SK-N-SH (cell line): ENCODE results near the gene P3H2.

Experiments used
- GABPA ChIP-seq: IDR thresholded peaks from 2 replicates; pipeline ENCODE4 v1.4.0; 2012; ENCODE audit warnings: low read depth, mild to moderate bottlenecking
- GATA2 ChIP-seq: sonication (generic); formaldehyde crosslinking; IDR thresholded peaks from 2 replicates; pipeline ENCODE4 v1.5.0; 2020; ENCODE audit warnings: mild to moderate bottlenecking, missing genetic modification reagents
- POLR2AphosphoS5 ChIP-seq: IDR thresholded peaks from 2 replicates; pipeline ENCODE4 v1.6.1; 2012; ENCODE audit warnings: low read depth, low read length
- RAD21 ChIP-seq: IDR thresholded peaks from 2 replicates; pipeline ENCODE4 v1.6.1; 2012; ENCODE audit warnings: mild to moderate bottlenecking, low read length
- RCOR1 ChIP-seq: fragments of 150-350 bp; IDR thresholded peaks from 2 replicates; pipeline ENCODE4 v1.6.1; 2017; ENCODE audit warnings: antibody characterized with exemption, low read length
- SIN3A ChIP-seq: IDR thresholded peaks from 2 replicates; pipeline ENCODE4 v1.6.1; 2012; ENCODE audit warnings: low read depth, mild to moderate bottlenecking, low read length, moderate library complexity, borderline replicate concordance
- SMC3 ChIP-seq: IDR thresholded peaks from 2 replicates; pipeline ENCODE4 v1.6.1; 2012; ENCODE audit warnings: low read depth, low read length, improper control_type of control experiment
- YY1 ChIP-seq: IDR thresholded peaks from 2 replicates; pipeline ENCODE4 v1.4.0; 2012; ENCODE audit warnings: low read depth, mild to moderate bottlenecking
- TF ChIP-seq, protein P1 (sequence below): fragments of 200-600 bp; sonication (generic); IDR thresholded peaks from 2 replicates; pipeline ENCODE4 v1.6.1; 2017; ENCODE audit warnings: antibody characterized with exemption, mild to moderate bottlenecking, moderate library complexity
- TF ChIP-seq, protein P2 (sequence below): IDR thresholded peaks from 2 replicates; pipeline ENCODE4 v1.4.0; 2012; ENCODE audit warnings: low read depth

DNA sequence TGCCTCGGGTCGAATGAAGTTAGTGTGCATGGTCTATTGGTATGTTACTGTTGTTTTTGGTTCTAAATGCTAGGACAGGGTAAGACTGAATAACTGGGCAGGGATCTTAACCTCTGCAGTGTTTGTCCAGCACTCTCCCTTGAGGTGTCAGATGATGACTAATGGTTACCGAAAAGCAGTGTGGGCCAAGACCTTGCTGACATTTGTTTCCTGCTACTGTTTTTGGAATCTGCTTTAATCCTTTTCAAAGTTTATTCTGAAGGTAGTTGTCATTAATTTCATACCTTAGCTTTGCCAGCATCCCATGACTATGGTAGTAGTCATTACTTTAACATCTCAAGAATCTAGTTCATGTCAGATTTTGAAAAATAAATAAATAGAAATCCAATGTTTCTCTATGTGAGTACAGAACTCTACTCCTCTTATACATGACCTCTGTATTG, 117.0 kb downstream of the P3H2 start:
- TF ChIP-seq, protein P1, sequence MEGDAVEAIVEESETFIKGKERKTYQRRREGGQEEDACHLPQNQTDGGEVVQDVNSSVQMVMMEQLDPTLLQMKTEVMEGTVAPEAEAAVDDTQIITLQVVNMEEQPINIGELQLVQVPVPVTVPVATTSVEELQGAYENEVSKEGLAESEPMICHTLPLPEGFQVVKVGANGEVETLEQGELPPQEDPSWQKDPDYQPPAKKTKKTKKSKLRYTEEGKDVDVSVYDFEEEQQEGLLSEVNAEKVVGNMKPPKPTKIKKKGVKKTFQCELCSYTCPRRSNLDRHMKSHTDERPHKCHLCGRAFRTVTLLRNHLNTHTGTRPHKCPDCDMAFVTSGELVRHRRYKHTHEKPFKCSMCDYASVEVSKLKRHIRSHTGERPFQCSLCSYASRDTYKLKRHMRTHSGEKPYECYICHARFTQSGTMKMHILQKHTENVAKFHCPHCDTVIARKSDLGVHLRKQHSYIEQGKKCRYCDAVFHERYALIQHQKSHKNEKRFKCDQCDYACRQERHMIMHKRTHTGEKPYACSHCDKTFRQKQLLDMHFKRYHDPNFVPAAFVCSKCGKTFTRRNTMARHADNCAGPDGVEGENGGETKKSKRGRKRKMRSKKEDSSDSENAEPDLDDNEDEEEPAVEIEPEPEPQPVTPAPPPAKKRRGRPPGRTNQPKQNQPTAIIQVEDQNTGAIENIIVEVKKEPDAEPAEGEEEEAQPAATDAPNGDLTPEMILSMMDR: no peak
- TF ChIP-seq, protein P2, sequence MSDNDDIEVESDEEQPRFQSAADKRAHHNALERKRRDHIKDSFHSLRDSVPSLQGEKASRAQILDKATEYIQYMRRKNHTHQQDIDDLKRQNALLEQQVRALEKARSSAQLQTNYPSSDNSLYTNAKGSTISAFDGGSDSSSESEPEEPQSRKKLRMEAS: no peak
- TF ChIP-seq RAD21: no peak
- TF ChIP-seq GATA2 (CRISPR knock-in tag): no peak
- no peak for TF ChIP-seq POLR2AphosphoS5
- TF ChIP-seq RCOR1: no peak
- no peak for TF ChIP-seq SIN3A
- no peak for TF ChIP-seq SMC3
- no peak for TF ChIP-seq YY1
- TF ChIP-seq GABPA: no peak
